T-helper 22 cell (primary cell): Measurements from ENCODE around the gene CCM2L.

Experiments
- DNase-seq: peaks from one replicate; pipeline ENCODE4 v3.0.0-alpha.2; 2020; ENCODE audit warnings: low read depth

CCM2L gene

GRCh38 chr20:32056708-32057483 lies 46.7 kb downstream of the CCM2L start:
- DNase-seq: no peak

- DNase-seq: no peak
Measured at GRCh38 chr20:32057656-32058184, 47.5 kb downstream of the CCM2L start.

- no peak for DNase-seq
Measured at GRCh38 chr20:32059189-32059588, 49.0 kb downstream of the CCM2L start.

DNA sequence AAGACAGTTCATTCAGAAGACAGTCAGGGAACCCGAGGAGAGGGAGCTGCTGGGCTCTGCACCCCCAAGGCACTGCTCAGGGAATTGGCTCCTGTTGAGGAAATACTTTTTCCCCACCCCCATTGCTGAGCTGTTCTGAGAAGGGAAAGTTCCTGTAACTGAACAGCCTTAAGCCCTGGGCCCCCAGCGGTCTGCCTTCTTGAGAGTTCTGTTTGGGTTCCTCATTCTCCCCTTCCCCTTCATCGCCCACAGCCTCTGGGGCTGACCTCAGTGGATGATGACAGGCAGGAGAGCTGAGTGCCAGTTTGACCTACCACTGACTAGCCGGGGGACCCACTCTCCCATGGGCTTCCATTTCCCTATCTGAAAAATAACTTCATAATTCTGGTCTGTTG lies 52.5 kb downstream of the CCM2L start:
- DNase-seq: no peak

- DNase-seq: no peak
Measured at GRCh38 chr20:32063695-32064094, 53.5 kb downstream of the CCM2L start.

- DNase-seq: no peak
Measured at GRCh38 chr20:32064667-32065066, 54.4 kb downstream of the CCM2L start.

DNA sequence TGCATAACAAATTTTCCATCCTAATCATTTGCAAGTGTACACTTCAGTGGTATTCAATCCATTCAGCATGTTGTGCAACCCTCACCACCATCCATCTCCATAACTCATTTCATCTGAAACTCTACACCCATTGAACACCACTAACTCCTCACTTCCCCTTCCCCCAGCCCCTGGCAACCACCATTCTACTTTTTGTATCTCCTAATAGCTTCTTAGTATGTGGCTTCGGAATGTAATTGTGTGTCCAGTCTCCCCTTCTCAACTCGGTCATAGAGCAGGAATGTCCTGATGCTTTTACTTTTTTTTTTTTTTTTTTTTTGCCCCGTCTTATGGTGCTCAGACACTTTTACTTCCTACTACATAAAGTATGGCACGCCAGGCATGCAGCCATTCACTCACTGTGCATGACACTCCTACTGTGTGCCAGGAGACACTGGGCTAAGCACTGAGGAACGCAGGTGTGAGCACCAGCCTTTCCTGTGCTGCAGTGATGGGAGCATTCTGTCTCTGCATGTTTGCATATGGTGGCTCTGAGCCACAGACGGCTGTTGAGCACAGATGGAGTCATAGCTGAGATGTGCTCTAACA lies 57.1 kb downstream of the CCM2L start:
- DNase-seq: no peak

- DNase-seq: no peak
Measured at GRCh38 chr20:32068174-32068573, 57.9 kb downstream of the CCM2L start.

DNA sequence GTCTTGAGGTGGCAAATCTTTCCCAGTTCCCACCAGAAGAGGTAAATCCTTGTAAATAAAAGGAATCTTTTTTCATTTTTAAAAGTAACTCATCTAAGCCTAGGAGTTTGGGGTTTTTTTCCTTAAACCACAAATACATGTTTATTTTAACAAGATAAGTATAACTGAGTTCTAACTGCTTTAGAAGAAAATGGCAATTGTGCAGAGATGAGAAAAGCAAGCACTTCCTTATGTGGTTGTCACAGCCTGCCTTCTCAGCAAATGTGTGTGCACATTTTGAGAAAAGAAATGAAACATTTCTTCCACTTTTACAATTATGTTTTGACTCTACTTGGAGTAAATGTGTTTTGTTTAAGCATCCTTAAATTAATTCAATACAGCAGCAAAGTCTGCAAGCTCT lies 59.5 kb downstream of the CCM2L start:
- no peak for DNase-seq

- no peak for DNase-seq
Measured at GRCh38 chr20:32070282-32070681, 60.0 kb downstream of the CCM2L start.

DNA sequence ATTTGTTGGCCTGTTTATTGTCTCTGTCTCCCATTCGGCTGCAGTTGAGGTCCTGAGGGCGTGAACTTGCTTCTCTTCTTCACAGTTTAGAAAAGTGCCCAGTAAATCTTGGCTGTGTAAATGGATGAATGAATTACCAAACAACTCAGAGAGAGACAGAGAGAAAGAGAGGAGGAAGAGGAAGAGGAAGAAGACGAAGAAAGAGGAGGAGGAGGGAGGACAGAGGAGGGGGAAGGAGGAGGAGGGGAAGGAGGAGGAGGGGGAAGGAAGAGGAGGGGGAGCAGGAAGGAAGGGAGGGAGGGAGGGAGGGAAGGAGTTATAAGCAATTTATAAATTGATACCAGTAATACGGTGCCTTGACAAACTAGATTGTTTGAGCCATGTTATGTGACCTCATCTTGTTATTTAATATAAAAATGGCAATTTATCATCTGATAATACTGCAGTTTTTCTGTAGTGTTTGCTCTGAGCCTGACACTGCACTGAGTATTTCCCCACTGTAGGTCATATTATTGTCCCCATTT lies 60.5 kb downstream of the CCM2L start:
- DNase-seq: no peak

DNA sequence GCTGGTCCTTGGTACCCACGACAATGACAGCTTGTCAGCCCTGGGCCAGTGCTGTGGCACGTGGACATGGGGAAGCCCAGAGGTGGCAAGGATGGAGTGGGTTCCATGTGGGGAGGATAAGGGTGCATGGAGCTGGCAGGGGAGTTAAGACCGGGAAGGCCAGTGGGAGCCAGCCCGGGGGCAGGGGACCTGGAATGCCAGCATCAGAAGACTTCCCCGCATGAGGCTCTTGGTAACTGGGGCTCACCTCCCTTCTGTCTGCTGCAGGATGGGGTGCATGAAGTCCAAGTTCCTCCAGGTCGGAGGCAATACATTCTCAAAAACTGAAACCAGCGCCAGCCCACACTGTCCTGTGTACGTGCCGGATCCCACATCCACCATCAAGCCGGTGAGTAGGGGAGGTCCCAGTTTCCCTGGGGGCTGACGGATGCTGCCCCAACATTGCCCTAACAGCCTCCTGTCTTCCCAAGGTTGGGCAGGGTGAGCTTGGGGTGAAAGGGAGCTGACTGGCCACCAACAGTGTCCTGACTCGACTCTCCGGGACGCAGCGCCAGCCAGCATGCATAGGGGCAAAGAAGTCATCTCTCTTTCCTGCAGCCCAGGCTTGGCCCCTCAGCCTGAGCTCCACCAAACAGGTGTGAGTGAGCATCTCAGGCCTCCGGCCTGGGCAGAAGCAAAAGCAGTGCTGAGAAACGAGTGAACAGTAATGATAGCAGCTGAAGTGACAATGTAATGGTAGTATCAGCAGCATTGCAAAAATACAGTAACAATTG lies 61.3 kb downstream of the CCM2L start:
- DNase-seq: no peak

GRCh38 chr20:32072168-32072750 lies 62.0 kb downstream of the CCM2L start:
- DNase-seq: no peak

DNA sequence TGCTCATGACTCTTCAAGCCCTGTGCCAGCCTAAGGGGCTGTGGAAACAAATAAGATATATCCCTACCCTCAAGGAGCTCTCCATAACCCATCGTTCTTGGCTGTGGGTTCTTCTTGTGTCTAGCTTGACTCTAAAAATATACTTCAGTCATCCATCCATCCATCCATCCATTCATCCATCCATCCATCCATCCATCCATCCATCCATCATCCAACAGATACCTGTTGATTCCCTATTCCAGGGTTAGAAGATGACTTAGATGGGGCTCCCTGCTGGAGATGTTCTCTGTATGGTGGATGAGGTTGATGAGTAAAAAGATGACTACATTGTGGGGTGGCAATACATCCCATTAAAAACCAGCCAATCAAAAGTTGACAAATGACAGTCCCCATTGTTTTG lies 65.3 kb downstream of the CCM2L start:
- no peak for DNase-seq

GRCh38 chr20:32077190-32077589 lies 67.0 kb downstream of the CCM2L start:
- no peak for DNase-seq

GRCh38 chr20:32078322-32078721 lies 68.1 kb downstream of the CCM2L start:
- no peak for DNase-seq

DNA sequence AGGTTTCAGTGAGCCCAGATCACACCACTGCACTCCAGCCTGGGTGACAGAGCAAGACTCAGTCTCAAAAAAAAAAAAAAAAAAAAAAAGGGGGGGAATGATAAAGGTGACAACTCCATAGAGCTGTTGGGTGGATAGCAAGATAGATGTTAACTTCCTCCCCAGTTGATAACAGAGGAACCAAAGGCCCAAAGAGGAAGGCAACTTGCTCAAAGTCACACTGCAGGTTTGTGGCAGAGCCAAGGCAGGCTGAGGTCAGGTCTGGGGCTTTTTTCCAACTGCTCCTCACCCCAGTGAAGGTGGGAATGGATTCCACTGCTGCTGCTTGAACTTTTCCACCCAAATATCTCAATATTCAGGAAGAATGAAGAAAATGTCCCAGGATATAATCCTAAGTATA lies 68.6 kb downstream of the CCM2L start:
- DNase-seq: no peak

DNA sequence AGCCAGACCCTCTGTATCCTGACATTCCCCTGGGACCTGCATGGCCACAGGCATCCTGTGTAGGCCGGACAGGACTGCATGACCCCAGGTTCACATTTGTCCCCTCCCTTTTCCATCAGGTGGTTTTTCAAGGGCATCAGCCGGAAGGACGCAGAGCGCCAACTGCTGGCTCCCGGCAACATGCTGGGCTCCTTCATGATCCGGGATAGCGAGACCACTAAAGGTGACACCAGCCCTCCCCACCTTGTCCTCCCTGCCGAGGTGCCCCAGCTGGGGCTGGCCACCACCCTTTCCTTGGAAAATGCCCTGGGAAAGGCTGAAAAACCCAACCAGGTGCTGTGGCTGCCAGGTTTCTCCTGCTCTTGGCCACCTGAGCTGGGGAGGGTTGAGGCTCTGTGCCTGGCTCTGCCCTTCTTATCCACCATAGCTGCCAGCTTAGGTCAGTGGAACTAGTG lies 69.4 kb downstream of the CCM2L start:
- no peak for DNase-seq

GRCh38 chr20:32080783-32081182 lies 70.5 kb downstream of the CCM2L start:
- no peak for DNase-seq
